Measurements from ENCODE around the gene SFMBT1.

SFMBT1 gene

GRCh38 chr3:53046171-53047170, 598 bp upstream of the SFMBT1 start:
- Histone ChIP-seq H3K4me3 (peak overlapping the region; percentile 95), H3K27ac (peak overlapping the region; percentile 65 to 93)
- DNase-seq (ENCODE audit: low spot score), result peak; percentile 76
- TF ChIP-seq, protein P1, sequence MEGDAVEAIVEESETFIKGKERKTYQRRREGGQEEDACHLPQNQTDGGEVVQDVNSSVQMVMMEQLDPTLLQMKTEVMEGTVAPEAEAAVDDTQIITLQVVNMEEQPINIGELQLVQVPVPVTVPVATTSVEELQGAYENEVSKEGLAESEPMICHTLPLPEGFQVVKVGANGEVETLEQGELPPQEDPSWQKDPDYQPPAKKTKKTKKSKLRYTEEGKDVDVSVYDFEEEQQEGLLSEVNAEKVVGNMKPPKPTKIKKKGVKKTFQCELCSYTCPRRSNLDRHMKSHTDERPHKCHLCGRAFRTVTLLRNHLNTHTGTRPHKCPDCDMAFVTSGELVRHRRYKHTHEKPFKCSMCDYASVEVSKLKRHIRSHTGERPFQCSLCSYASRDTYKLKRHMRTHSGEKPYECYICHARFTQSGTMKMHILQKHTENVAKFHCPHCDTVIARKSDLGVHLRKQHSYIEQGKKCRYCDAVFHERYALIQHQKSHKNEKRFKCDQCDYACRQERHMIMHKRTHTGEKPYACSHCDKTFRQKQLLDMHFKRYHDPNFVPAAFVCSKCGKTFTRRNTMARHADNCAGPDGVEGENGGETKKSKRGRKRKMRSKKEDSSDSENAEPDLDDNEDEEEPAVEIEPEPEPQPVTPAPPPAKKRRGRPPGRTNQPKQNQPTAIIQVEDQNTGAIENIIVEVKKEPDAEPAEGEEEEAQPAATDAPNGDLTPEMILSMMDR (IDR thresholded peaks at IDR 0.05), result no peak

DNA sequence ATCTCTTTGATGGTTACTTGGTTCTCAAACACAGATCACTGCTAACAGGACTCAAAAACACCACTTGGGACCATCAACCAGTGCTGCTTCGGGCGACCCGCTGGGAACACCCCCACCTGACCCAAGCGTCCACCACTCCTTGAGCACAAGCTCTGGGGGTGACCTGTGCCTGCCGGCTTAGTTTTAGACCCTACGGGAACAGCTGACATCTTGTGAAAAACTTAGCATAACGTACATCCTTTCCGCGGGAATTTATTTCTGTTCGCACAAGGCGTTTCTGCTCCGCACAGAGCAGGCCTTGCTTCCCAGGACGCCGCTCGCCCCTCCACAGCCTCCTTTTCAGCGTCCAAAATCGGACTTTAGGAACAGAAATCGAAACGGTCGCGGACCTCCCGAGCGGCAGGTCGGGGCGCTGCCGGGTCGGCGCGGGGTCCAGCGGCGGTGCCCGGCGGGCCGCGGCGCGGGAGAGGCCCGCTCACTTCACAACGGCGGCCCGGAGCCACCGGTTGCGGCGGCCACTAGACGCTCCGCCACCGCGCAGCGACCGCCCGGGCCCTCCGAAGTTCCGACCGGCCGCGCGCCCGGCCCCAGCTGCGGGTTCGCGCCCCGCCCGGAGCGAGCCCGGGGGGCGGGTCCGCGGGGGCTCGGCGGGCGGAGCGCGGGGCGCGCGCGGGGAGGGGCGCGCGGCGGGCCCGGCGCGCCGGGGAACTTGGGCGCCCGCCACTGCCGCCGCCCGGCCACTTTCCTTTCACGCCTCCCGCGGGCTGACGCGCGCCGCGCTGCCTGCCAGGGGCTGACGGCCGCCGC, 959 bp downstream of the SFMBT1 start:
- DNase-seq (ENCODE audit: low spot score), result peak; percentile 76
- Histone ChIP-seq H3K27ac (peak overlapping the region; percentile 72 to 93), H3K4me3 (peak overlapping the region; percentile 95)
- TF ChIP-seq, protein P1 (IDR thresholded peaks at IDR 0.05), result no peak

DNA sequence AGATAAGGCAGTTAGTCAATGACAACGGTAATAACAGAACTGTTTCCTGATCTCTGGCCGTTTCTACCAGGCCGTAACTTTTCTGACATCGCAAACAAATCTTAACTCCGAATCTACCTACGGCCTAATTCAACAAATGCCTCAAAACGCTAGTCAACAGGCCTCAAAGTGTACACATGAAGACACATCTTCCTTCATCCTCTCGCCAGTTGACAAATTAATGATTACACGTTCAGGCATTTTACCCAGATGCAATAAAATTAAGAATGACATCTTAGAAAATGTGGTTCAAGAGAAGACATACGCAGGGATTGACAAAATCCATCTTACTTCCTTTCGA, 1.5 kb downstream of the SFMBT1 start:
- H3K27ac ChIP-seq, result peak overlapping the region; percentile 72 to 93
- peak overlapping the region; percentile 95 for H3K4me3 ChIP-seq
- DNase-seq (ENCODE audit: low spot score), result no peak
- TF ChIP-seq, protein P1 (IDR thresholded peaks at IDR 0.05), result no peak

- Histone ChIP-seq H3K4me3 (no peak overlapping the region), H3K27ac (no peak overlapping the region)
- no peak for DNase-seq (ENCODE audit: low spot score)
- TF ChIP-seq, protein P1 (IDR thresholded peaks at IDR 0.05), result no peak
Measured at GRCh38 chr3:53043738-53044137, 2.1 kb downstream of the SFMBT1 start.

DNA sequence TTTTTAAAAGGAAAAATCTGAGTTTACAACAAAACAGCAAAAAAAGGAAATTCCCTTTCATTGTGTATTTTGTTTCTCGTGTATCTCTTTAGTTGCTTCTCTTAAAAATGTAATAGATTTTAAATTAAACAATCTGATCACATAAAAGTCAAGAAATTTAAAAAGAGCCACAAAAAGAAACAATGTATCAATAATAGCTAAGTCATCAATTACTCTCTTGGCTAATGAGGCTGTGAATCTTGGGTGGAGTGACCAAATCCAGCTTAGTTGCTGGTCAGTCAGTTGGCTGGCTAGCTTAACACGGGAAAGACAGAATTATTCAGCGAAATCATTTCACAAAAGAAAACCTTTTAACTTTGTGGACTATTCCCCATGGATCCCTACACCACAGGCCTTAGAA, 3.2 kb downstream of the SFMBT1 start:
- TF ChIP-seq, protein P1 (IDR thresholded peaks at IDR 0.05), result no peak
- no peak for DNase-seq (ENCODE audit: low spot score)
- H3K27ac ChIP-seq, result no peak overlapping the region
- H3K4me3 ChIP-seq, result no peak overlapping the region

DNA sequence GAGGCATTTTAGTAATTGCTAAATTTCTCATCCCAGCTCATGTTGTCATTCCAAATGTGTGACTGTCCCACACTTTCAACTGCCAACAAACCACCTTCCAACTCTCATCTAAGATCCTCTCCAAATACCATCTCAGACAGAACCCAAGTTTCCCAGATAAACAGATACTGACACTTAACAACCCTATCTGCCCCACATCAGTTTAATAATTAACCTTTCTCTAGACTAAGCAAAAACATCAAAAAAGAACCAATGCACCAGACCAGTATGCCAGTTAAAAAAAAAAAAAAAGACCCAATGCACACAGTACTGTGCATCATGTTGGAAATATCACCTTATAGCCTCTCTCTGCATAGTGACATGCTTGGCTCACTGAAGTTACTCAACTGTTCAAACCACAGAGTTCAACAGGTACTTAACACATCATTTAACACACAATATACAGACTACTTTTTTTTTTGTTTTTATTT, 5.5 kb downstream of the SFMBT1 start:
- TF ChIP-seq, protein P1 (IDR thresholded peaks at IDR 0.05), result no peak
- DNase-seq (ENCODE audit: low spot score), result no peak
- Histone ChIP-seq H3K4me3 (no peak overlapping the region), H3K27ac (no peak overlapping the region)

All from coronary artery (tissue), 2 donors.